ENCODE measurements around the gene MYEF2.

Gene MYEF2

DNA sequence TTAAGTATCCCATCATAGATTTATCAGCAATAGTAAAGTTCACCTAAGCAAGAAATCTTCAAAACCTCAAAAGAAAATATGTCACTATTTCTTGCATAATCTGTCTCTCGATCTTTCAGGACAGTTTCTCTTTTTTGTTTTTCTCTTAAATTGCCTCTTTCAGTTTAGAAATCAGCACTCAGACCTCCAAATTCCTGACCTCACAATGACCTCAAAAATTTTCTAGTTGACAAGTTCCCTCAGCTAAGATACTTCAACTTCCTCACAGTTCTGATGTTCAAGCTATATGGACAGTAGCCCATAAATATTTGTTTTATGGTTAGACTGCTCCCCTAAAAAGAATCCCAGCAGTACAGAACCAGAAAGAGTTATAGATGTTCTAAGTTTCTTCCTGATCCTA lies 33.2 kb downstream of the MYEF2 start:
- Histone ChIP-seq H3K9me3 (ENCODE audit: control insufficient read depth in 1 of 2, low read length in 2 of 2) (no peaks in the 10 kb centered on the region), H3K4me1 (ENCODE audit: control insufficient read depth in 1 of 2, insufficient read depth in 2 of 2, low read length in 2 of 2) (peaks cover 0 to 27% of the 10 kb centered on the region in 2 donors), H3K4me3 (ENCODE audit: low read depth in 1 of 2, low read length in 2 of 2) (no peak overlapping the region), H3K27me3 (ENCODE audit: low read depth, low read length) (no peaks in the 10 kb centered on the region), H3K36me3 (ENCODE audit: control insufficient read depth in 1 of 2, insufficient read depth in 2 of 2, low read length in 2 of 2) (no peaks in the 10 kb centered on the region), H3K27ac (ENCODE audit: low read length) (no peak overlapping the region)

DNA sequence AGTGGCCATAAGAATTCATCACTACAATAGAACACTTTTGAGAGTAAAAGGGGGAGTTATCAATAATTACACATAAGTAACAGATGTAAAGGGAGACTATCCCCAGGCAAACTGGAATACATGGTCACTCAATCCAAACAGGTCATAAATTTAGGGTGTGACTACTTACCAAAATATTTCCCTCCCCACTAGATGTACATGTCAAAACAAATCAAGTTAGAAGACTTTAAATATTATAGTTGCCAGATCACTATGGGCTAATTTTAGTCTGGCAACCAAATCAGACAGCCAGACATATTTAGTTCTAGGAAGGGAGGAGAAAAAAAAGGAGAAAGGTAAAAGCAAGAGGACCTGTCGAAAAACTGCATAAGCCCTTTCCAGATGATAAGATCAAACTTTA lies 34.2 kb downstream of the MYEF2 start:
- H3K9me3 ChIP-seq (ENCODE audit: control insufficient read depth in 1 of 2, low read length in 2 of 2), result no peaks in the 10 kb centered on the region
- H3K4me3 ChIP-seq (ENCODE audit: low read depth in 1 of 2, low read length in 2 of 2), result no peak overlapping the region
- no peaks in the 10 kb centered on the region for H3K36me3 ChIP-seq (ENCODE audit: control insufficient read depth in 1 of 2, insufficient read depth in 2 of 2, low read length in 2 of 2)
- no peaks in the 10 kb centered on the region for H3K27me3 ChIP-seq (ENCODE audit: low read depth, low read length)
- H3K27ac ChIP-seq (ENCODE audit: low read length), result no peak overlapping the region
- H3K4me1 ChIP-seq (ENCODE audit: control insufficient read depth in 1 of 2, insufficient read depth in 2 of 2, low read length in 2 of 2), result peaks cover 0 to 27% of the 10 kb centered on the region in 2 donors

DNA sequence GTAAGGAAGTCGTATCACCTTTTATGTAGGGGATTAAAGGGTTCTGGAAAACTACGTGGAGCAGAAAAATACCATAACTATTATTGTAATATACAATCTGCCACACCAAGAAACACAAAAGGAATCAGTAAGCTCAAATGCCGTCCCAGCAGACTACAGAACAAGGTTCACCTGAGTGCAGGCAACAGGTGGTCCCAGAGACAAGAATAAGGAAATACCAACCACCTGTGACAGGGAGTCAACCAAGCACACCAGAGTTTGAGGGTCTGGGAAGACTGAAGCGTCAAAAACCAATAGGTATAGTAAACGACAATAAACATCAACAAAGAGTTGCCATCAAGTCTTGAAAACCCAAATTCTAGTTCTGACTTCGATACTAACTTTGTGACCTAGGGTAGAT lies 45.2 kb downstream of the MYEF2 start:
- H3K4me3 ChIP-seq (ENCODE audit: low read depth in 1 of 2, low read length in 2 of 2), result no peak overlapping the region
- no peaks in the 10 kb centered on the region for H3K9me3 ChIP-seq (ENCODE audit: control insufficient read depth in 1 of 2, low read length in 2 of 2)
- no peaks in the 10 kb centered on the region for H3K4me1 ChIP-seq (ENCODE audit: control insufficient read depth in 1 of 2, insufficient read depth in 2 of 2, low read length in 2 of 2)
- H3K36me3 ChIP-seq (ENCODE audit: control insufficient read depth in 1 of 2, insufficient read depth in 2 of 2, low read length in 2 of 2), result no peaks in the 10 kb centered on the region
- no peaks in the 10 kb centered on the region for H3K27me3 ChIP-seq (ENCODE audit: low read depth, low read length)
- no peak overlapping the region for H3K27ac ChIP-seq (ENCODE audit: low read length)

DNA sequence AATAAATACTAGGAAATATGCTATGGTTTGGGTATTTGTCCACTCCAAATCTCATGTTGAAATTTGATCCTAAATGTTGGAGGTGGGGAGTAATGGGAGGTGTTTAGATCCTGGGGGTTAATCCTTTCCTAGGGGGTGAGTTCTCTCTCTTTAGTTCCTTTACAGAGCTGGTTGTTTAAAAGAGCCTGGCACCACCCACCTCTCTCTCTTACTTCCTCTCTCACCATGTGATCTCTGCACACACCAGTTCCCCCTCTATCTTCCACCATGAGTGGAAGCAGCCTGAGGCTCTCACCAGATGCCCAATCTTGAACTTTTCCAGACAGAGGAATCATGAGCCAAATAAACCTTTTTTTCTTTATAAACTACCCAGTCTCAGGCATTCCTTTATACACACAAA lies 46.8 kb downstream of the MYEF2 start:
- Histone ChIP-seq H3K27ac (ENCODE audit: low read length) (no peak overlapping the region), H3K36me3 (ENCODE audit: control insufficient read depth in 1 of 2, insufficient read depth in 2 of 2, low read length in 2 of 2) (no peaks in the 10 kb centered on the region), H3K27me3 (ENCODE audit: low read depth, low read length) (no peaks in the 10 kb centered on the region), H3K4me3 (ENCODE audit: low read depth in 1 of 2, low read length in 2 of 2) (no peak overlapping the region), H3K4me1 (ENCODE audit: control insufficient read depth in 1 of 2, insufficient read depth in 2 of 2, low read length in 2 of 2) (no peaks in the 10 kb centered on the region), H3K9me3 (ENCODE audit: control insufficient read depth in 1 of 2, low read length in 2 of 2) (no peaks in the 10 kb centered on the region)

DNA sequence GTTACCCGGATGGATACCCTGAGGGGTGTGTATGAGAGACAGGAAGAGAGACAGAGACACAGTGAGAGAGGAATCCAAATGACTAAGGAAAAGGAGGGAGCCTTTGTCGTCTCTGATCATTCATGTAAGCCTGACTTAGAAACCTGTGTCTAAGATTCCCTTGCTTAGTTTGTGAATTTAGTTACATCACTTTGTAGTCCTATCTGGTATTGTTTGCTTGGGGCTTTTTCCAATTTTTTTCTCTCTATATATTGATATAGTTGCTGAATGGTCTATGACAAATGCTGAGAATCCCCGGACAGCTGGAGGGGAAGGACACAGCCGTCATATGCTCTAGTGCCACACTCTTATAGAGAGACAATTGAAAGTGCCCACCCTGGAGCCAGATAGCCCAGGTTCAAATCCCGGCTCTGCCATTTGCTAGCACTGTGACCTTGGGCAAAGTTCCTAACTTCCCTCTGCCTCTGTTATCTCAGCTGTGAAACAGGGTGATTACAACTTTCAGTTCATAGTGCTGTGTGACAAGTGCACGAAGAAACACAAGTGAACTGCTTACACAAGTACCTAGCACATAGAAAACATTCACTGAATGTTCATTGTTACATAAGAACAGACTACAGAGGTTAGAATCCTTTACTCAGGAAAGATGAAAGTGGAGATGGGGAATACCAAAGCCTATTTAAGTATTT lies 51.3 kb downstream of the MYEF2 start:
- no peaks in the 10 kb centered on the region for H3K4me1 ChIP-seq (ENCODE audit: control insufficient read depth in 1 of 2, insufficient read depth in 2 of 2, low read length in 2 of 2)
- H3K9me3 ChIP-seq (ENCODE audit: control insufficient read depth in 1 of 2, low read length in 2 of 2), result no peaks in the 10 kb centered on the region
- no peak overlapping the region for H3K27ac ChIP-seq (ENCODE audit: low read length)
- no peaks in the 10 kb centered on the region for H3K27me3 ChIP-seq (ENCODE audit: low read depth, low read length)
- no peak overlapping the region for H3K4me3 ChIP-seq (ENCODE audit: low read depth in 1 of 2, low read length in 2 of 2)
- no peaks in the 10 kb centered on the region for H3K36me3 ChIP-seq (ENCODE audit: control insufficient read depth in 1 of 2, insufficient read depth in 2 of 2, low read length in 2 of 2)

DNA sequence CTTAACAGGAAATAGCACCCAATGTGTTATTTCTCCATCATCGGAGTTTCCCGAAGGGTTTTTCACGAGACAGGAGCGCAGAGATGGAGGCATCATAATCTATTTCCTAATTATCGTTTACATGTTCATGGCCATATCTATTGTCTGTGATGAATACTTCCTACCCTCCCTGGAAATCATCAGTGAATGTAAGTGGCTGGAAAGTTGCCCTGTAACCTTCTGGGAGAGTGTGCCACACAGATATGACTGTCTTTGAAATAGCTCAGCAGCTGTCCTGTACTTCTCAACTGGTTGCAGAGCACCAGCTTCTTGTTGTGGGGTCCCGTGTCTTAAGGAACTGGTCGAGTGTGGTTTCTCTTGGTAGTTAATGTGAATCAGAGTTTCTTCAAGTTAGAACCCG lies 56.2 kb downstream of the MYEF2 start:
- H3K4me1 ChIP-seq (ENCODE audit: control insufficient read depth in 1 of 2, insufficient read depth in 2 of 2, low read length in 2 of 2), result no peaks in the 10 kb centered on the region
- H3K27ac ChIP-seq (ENCODE audit: low read length), result no peak overlapping the region
- no peaks in the 10 kb centered on the region for H3K9me3 ChIP-seq (ENCODE audit: control insufficient read depth in 1 of 2, low read length in 2 of 2)
- no peak overlapping the region for H3K4me3 ChIP-seq (ENCODE audit: low read depth in 1 of 2, low read length in 2 of 2)
- no peaks in the 10 kb centered on the region for H3K27me3 ChIP-seq (ENCODE audit: low read depth, low read length)
- H3K36me3 ChIP-seq (ENCODE audit: control insufficient read depth in 1 of 2, insufficient read depth in 2 of 2, low read length in 2 of 2), result no peaks in the 10 kb centered on the region

DNA sequence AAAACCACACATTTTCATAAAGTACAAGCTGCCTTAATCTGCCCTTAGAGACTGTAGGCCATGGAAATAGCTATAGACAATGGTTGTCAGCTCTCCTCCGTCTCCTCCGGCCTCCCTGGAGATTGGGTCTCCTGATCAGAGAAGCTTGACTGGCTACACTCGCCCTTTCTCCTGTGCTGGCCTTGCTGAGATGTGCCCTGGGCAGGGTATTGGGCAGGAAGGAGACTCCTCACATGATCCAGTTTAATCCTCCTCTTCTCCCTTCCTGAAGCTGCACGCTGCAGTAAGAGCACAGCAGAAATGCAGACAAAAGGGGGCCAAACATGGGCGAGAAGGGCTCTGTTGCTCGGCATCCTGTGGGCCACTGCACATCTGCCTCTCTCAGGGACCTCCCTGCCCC lies 57.4 kb downstream of the MYEF2 start, which contains the start of gene SLC24A5:
SLC24A5 (plus strand) TSS at position 246 of the 400 bp plus-strand sequence; CDS start at position 301, 55 bp downstream.
- Histone ChIP-seq H3K4me3 (ENCODE audit: low read depth in 1 of 2, low read length in 2 of 2) (no peak within 1 kb of the TSS), H3K36me3 (ENCODE audit: control insufficient read depth in 1 of 2, insufficient read depth in 2 of 2, low read length in 2 of 2) (no peaks in the 10 kb centered on the region), H3K27me3 (ENCODE audit: low read depth, low read length) (no peaks in the 10 kb centered on the region), H3K9me3 (ENCODE audit: control insufficient read depth in 1 of 2, low read length in 2 of 2) (no peaks in the 10 kb centered on the region), H3K27ac (ENCODE audit: low read length) (no peak within 1 kb of the TSS), H3K4me1 (ENCODE audit: control insufficient read depth in 1 of 2, insufficient read depth in 2 of 2, low read length in 2 of 2) (no peaks in the 10 kb centered on the region)

DNA sequence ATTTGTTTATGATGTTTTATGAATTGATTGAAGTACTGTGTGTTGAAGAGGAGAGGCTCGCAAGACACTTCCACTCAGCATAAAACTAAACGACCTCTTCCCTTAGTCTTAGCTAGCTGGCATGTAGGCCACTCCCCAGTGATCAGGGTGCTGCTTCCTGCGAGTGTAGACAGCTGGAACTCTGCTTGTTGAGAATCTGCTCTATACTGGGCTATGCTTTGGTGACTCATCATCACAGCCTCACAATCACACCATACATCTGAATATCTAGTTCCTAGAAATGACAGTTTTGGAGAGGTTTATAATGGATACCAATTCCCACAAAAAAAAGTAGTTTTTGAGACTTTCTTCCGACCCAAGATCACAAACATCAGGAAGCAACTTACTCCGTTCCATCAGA lies 58.8 kb downstream of the MYEF2 start:
- Histone ChIP-seq H3K27ac (ENCODE audit: low read length) (no peak overlapping the region), H3K4me1 (ENCODE audit: control insufficient read depth in 1 of 2, insufficient read depth in 2 of 2, low read length in 2 of 2) (no peaks in the 10 kb centered on the region), H3K9me3 (ENCODE audit: control insufficient read depth in 1 of 2, low read length in 2 of 2) (no peaks in the 10 kb centered on the region), H3K4me3 (ENCODE audit: low read depth in 1 of 2, low read length in 2 of 2) (no peak overlapping the region), H3K27me3 (ENCODE audit: low read depth, low read length) (no peaks in the 10 kb centered on the region), H3K36me3 (ENCODE audit: control insufficient read depth in 1 of 2, insufficient read depth in 2 of 2, low read length in 2 of 2) (no peaks in the 10 kb centered on the region)

DNA sequence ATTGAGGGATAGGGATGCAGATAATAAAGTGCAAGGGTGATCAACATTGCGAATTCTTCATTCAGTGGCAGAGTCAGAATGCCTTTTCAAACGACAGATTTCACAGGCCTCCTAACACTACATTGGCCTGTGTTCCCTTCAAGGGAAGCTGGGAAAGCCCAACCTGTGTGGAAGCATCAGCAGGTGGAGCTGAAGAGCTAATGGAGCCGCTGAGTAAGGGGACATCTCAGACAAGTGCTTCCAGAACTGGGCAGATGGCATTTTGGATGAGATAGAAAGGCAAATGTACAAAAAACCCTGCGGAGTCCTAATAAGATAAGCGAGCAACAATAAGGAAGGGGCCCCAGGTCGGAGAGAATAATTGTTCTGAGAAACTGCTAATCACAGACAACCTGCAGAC lies 65.9 kb downstream of the MYEF2 start:
- Histone ChIP-seq H3K4me1 (ENCODE audit: control insufficient read depth in 1 of 2, insufficient read depth in 2 of 2, low read length in 2 of 2) (no peaks in the 10 kb centered on the region), H3K36me3 (ENCODE audit: control insufficient read depth in 1 of 2, insufficient read depth in 2 of 2, low read length in 2 of 2) (no peaks in the 10 kb centered on the region), H3K9me3 (ENCODE audit: control insufficient read depth in 1 of 2, low read length in 2 of 2) (no peaks in the 10 kb centered on the region), H3K4me3 (ENCODE audit: low read depth in 1 of 2, low read length in 2 of 2) (no peak overlapping the region), H3K27me3 (ENCODE audit: low read depth, low read length) (no peaks in the 10 kb centered on the region), H3K27ac (ENCODE audit: low read length) (no peak overlapping the region)

DNA sequence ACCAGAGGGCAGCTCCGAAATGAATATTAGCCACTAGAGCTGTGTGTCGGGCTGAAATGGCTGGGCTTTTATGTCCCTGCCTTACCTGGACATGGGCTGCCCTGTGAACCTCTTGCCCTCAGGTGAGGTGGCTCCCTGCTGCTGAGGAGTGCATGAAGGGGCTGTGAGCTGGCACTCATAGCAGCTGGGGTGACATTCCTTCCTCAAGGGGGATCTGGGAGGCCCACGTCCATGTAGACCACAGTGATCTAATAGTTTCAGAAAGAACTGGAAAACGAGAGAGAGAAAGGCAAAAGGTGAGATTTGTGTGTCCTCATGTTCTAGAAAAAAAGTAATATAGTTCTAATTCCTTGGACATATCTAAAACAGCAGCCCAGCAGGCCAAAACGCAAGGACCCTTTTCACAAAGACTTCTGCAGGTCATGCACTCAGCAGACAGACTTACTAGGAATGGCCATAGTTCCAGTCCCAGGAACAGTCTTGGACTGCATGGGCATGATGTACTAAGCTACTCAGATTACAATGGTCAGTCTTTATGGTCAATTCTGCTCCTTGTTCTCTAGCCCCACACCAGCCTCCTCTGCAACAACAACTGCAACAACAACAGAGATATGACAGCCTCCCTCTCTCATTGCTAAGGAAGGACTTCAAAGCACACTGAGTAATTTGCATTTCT lies 68.1 kb downstream of the MYEF2 start:
- H3K36me3 ChIP-seq (ENCODE audit: control insufficient read depth in 1 of 2, insufficient read depth in 2 of 2, low read length in 2 of 2), result no peaks in the 10 kb centered on the region
- no peak overlapping the region for H3K27ac ChIP-seq (ENCODE audit: low read length)
- no peaks in the 10 kb centered on the region for H3K4me1 ChIP-seq (ENCODE audit: control insufficient read depth in 1 of 2, insufficient read depth in 2 of 2, low read length in 2 of 2)
- H3K4me3 ChIP-seq (ENCODE audit: low read depth in 1 of 2, low read length in 2 of 2), result no peak overlapping the region
- H3K9me3 ChIP-seq (ENCODE audit: control insufficient read depth in 1 of 2, low read length in 2 of 2), result no peaks in the 10 kb centered on the region
- no peaks in the 10 kb centered on the region for H3K27me3 ChIP-seq (ENCODE audit: low read depth, low read length)

DNA sequence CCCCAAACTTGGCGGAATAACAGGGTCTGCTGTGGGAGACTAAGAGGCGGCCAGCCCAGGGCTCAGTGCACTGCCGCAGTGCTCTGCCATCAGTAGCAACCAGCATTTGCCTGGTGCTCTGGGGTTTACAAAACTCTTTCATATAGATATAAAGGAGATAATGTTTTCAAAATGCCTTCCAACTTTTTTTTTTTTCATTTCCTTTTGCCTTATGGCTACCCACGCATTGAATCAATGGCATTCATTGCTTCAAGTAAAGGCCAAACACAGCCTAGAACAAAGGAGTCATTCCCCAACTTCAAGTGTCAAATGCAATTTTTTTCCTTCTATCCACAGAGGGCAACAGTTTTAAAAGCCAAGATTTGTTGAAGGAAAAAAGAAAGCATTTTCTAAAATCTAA lies 68.9 kb downstream of the MYEF2 start:
- no peaks in the 10 kb centered on the region for H3K4me1 ChIP-seq (ENCODE audit: control insufficient read depth in 1 of 2, insufficient read depth in 2 of 2, low read length in 2 of 2)
- no peak overlapping the region for H3K27ac ChIP-seq (ENCODE audit: low read length)
- no peaks in the 10 kb centered on the region for H3K9me3 ChIP-seq (ENCODE audit: control insufficient read depth in 1 of 2, low read length in 2 of 2)
- no peaks in the 10 kb centered on the region for H3K27me3 ChIP-seq (ENCODE audit: low read depth, low read length)
- no peaks in the 10 kb centered on the region for H3K36me3 ChIP-seq (ENCODE audit: control insufficient read depth in 1 of 2, insufficient read depth in 2 of 2, low read length in 2 of 2)
- H3K4me3 ChIP-seq (ENCODE audit: low read depth in 1 of 2, low read length in 2 of 2), result no peak overlapping the region

DNA sequence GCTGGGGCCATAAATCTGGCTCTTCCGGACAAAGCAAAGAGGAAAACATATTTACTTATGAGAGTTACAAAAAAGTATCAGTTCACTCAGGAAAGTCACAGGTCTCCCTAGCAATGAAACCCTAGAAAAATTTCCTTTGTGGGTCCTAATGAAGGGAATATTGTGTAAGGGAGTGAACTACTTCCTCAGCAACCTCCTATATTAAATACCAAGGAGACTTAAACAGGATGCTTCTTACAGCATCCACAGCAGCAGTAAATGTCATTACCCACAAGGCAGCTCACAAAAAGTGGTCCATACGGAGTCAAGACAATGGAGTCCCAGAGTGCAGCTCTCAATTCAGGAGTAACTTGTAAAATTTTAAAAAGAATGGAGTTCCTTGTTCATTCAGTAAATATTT lies 72.2 kb downstream of the MYEF2 start:
- no peak overlapping the region for H3K4me3 ChIP-seq (ENCODE audit: low read depth in 1 of 2, low read length in 2 of 2)
- H3K4me1 ChIP-seq (ENCODE audit: control insufficient read depth in 1 of 2, insufficient read depth in 2 of 2, low read length in 2 of 2), result no peaks in the 10 kb centered on the region
- H3K27ac ChIP-seq (ENCODE audit: low read length), result no peak overlapping the region
- H3K9me3 ChIP-seq (ENCODE audit: control insufficient read depth in 1 of 2, low read length in 2 of 2), result no peaks in the 10 kb centered on the region
- H3K27me3 ChIP-seq (ENCODE audit: low read depth, low read length), result no peaks in the 10 kb centered on the region
- H3K36me3 ChIP-seq (ENCODE audit: control insufficient read depth in 1 of 2, insufficient read depth in 2 of 2, low read length in 2 of 2), result no peaks in the 10 kb centered on the region
